T-helper 22 cell (primary cell): ENCODE data around the gene MYG1.

Experiments used
- DNase-seq: peaks from one replicate; pipeline ENCODE4 v3.0.0-alpha.2; 2020; ENCODE audit warnings: low read depth

The MYG1 gene

GRCh38 chr12:53299454-53300180, at the start of gene MYG1:
MYG1 (plus strand) TSS chr12:53299695; CDS start chr12:53299738, 43 bp downstream.
- peak; percentile 81 for DNase-seq

- DNase-seq = peak; percentile 55
Observed at GRCh38 chr12:53251477-53252348, 47.8 kb upstream of the MYG1 start.

- no peak for DNase-seq
Observed at GRCh38 chr12:53252349-53252916, 47.1 kb upstream of the MYG1 start.

DNA sequence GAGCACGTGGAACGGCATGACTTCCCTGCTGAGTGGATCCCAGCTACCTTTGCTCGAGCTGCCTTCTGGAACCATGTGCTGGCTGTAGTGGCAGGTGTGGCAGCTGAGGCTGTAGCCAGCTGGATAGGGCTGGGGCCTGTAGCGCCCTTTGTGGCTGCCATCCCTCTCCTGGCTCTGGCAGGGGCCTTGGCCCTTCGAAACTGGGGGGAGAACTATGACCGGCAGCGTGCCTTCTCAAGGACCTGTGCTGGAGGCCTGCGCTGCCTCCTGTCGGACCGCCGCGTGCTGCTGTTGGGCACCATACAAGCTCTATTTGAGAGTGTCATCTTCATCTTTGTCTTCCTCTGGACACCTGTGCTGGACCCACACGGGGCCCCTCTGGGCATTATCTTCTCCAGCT, 46.2 kb upstream of the MYG1 start:
- no peak for DNase-seq

GRCh38 chr12:53254816-53255545, 44.5 kb upstream of the MYG1 start:
- DNase-seq = no peak

- no peak for DNase-seq
Observed at GRCh38 chr12:53255996-53256395, 43.5 kb upstream of the MYG1 start.

- DNase-seq = no peak
Observed at GRCh38 chr12:53258541-53259539, 40.7 kb upstream of the MYG1 start.

DNA sequence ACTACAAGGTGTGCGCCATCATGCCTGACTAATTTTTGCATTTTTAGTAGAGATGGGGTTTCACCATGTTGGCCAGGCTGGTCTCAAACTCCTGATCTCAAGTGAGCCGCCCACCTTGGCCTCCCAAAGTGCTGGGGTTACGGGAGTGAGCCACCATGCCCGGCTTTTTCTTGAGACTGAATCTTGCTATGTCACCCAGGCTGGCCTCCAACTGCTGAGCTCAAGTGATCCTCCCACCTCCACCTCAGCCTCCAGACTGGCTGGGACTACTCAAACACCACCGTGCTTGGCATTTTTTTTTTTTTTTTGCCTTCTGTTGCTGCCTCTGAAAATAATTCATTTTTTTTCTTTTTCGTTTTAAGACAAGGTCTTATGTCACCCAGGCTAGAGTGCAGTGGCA, 39.6 kb upstream of the MYG1 start:
- DNase-seq = no peak

DNA sequence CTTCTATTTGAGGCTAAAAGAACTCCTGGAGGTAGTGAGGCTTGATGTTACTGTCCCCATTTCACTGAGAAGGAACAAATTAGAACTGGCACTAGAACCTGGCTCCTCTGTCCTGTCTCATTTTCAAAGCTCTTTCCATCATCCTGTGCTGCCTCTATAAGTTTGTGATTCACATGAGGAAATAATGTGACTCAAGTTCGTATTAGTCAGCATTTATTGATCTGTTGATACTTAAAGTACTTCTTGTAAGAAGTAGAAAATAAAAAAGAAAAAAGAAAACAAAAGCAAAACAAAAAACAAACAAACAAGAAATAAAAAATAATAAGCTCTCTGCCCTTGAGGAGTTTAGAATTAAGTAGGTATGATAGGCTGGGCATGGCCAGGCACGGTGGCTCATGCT, 33.7 kb upstream of the MYG1 start:
- DNase-seq = no peak

GRCh38 chr12:53267306-53267998, 32.0 kb upstream of the MYG1 start:
- DNase-seq = no peak

- DNase-seq = peak; percentile 72
Observed at GRCh38 chr12:53267999-53268629, 31.4 kb upstream of the MYG1 start, which contains the start of gene ESPL1. ESPL1 (plus strand) TSS chr12:53268299; CDS start chr12:53268767, 468 bp downstream.

DNA sequence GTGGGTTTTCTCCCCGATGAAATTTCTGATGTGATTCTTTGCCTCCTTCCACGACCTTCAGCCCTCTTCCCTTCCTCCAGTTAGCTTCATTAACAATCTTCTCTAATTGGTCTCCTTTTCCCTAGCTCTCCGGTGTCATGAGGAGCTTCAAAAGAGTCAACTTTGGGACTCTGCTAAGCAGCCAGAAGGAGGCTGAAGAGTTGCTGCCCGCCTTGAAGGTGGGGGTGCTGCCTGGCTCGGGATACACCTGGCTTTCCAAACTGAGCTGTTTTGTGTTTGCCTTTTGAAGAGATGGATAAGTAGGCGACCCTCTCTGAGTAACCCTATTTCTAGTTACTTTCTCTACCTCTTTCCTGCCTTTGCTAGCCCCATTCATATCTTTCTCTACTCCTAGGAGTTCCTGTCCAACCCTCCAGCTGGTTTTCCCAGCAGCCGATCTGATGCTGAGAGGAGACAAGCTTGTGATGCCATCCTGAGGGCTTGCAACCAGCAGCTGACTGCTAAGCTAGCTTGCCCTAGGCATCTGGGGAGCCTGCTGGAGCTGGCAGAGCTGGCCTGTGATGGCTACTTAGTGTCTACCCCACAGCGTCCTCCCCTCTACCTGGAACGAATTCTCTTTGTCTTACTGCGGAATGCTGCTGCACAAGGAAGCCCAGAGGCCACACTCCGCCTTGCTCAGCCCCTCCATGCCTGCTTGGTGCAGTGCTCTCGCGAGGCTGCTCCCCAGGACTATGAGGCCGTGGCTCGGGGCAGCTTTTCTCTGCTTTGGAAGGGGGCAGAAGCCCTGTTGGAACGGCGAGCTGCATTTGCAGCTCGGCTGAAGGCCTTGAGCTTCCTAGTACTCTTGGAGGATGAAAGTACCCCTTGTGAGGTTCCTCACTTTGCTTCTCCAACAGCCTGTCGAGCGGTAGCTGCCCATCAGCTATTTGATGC, 30.6 kb upstream of the MYG1 start:
- no peak for DNase-seq

DNA sequence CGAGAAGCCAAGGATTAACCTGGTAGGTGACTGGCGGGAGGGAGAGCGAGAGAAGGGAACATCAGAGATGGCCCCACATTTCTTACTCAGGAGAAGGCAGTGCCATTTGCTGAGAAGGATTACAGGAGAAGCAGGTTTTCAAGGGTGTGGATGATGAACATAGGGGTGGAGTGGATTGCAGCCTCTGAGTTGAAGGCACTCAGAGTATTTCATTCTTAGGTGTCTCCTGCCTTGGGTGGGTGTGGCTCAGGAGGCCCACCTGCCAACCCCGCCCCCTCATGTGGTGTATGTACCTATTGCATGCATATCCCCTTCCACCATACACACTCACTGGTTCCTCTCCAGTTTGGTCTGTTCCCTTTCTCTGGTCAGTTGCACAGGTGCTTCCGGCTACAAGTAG, 25.1 kb upstream of the MYG1 start:
- DNase-seq = no peak

GRCh38 chr12:53276511-53276910, 23.0 kb upstream of the MYG1 start:
- no peak for DNase-seq

DNA sequence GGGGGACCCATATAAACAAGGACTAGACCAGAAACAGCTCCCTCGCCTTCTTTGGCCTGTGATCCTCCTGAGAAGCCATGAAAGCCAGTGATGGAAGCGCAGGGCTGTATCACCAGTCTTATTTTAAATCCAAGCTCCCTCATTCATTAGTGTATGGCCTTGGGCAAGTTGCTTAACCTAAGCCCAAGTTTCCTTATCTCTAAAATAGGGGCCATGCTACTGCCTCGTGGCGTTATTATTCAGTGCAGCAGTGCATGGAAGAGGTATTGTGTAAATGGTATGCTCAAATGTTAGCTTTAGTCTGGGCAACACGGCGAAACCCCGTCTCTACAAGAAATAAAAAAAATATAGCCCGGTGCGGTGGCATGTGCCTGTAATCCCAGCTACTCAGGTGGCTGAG, 21.5 kb upstream of the MYG1 start:
- DNase-seq = no peak

DNA sequence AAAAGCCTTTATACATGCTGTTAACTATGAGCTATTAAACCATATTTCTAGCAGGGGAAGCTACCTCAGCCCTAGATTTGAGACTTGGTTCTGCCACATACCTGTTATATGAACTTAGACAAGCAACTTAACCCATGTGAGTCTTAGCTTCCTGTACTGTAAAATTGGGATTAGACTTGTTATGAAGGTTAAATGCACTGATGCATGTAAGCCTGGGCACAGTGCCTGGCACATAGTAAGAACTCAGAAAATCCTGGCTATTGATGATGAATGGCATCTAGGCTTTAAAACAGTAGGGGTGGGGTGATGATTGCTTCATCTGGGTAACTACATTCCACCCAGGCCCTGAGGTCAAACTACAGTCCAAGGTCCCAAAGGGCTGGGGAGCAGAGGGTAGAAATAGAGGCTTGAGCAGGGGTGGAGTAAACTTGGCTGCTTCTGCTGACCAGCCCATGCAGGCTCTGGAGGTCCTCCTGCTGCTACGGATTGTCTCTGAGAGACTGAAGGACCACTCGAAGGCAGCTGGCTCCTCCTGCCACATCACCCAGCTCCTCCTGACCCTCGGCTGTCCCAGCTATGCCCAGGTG, 20.1 kb upstream of the MYG1 start:
- DNase-seq = no peak

DNA sequence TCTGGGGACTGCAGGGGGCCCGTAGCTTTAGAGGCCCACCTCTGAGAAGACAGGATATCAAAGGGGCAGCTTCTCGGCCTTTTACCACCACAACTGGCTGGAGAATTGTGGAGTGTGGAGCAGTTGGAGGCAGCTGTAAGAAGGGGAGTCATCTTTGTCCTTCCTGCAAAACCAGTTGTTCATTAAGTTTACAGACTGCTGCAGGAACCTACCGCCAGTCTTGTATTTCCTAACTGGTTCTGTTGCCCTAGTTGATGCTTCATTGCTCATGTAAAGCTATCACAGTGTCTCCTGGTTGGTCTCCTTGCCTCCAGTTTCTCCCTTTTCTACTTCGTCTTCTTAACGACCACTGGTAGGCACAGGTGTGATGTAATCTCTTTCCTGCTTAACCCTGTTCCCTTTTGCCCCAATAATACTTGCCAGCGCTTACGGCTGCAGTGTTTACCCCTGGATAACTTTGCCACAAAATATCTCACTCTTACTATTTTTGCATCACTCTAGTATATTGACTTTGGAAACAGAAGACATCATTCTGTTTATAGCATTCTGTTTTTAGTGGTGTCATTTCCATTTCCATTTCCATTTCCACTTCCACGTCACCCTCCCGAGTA, 19.5 kb upstream of the MYG1 start:
- DNase-seq = no peak

GRCh38 chr12:53286448-53286847, 13.0 kb upstream of the MYG1 start:
- DNase-seq = no peak
